NCI-H748 (cell line): Measurements from ENCODE around the gene RANBP2.

Source experiments
- DNase-seq: peaks from one replicate; lab custom pipeline; 2025; ENCODE audit not compliant: unreplicated experiment; lab: John Stamatoyannopoulos, UW

RANBP2 gene

GRCh38 chr2:108776475-108776874 is 57.2 kb downstream of the RANBP2 start:
- DNase-seq, result no peak

GRCh38 chr2:108778857-108779256 is 59.6 kb downstream of the RANBP2 start:
- DNase-seq, result no peak

DNA sequence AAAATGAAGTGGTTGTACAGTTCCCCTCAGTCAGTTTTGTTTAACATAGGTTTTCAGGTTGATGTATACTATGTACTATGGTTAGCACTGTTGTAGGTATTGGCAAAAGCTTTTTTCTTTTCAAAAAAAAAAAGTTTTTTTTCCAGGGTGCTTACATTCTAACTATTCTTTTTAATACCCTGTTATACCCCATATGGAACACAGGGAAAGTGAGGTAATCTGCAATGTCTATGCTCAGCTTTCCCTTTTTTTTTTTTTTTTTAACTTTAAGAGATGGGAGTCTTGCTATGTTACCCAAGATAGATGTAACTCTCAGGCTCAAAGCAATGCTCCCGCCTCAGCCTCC is 66.7 kb downstream of the RANBP2 start:
- no peak for DNase-seq

DNA sequence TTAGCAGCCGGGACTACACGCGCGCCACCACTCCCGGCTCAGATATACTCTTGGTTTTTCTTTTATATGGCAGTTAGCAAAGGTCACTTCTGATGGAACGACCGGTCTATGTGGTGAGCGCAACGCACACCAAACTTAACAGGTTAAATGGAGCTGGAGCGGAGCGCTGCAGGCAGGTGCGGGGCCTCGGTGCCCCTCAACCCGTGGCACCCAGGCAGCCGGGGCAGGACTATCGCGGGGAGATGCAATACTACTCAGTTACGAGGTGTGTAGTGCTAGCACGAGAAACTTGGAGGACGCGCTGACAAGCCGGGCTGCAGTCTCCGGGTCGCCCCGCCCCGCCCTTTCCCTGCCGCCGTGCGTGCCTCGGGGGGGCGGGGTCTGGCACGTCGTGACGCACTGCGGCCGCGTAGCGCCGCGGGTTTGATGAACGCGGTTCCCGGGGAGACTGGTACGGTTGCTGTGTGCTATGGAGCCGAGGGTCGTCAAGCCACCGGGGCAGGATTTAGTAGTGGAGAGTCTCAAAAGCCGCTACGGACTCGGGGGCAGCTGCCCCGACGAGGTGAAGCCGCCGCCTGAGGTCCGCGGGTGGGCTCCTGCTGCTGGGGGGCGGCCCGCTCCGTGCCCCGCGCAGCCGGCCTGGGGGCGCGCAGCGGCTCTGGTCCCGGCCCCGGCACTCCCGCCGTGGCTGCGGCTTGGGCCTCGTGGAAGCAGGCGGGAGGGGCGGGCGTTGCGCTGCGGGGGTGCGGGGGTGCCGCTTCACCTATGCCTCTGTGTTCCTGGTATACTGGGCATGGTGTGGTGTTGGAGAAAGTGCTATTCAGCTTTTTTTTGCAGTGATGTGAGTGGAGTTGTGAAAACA is 67.3 kb downstream of the RANBP2 start, which contains the start of gene CCDC138:
TSS of gene CCDC138 (plus strand) at position 418 of the 862 bp plus-strand sequence. CDS start at position 470, 52 bp downstream.
- DNase-seq, result peak; percentile 89

DNA sequence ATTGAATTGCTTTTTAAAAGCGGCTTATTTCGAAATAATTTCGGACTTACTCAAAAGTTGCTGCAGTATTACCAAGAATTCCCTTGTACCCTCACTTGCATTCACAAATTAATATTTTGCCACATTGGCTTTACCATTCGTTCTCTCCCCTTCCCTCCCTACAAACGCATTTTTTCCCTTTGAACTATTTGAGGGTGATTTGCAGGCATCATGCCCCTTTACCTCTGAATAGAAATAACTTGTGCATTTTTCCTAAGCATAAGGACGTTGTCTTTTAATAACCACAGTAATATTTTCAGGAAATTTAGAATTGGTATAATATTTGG is 67.9 kb downstream of the RANBP2 start:
- no peak for DNase-seq

DNA sequence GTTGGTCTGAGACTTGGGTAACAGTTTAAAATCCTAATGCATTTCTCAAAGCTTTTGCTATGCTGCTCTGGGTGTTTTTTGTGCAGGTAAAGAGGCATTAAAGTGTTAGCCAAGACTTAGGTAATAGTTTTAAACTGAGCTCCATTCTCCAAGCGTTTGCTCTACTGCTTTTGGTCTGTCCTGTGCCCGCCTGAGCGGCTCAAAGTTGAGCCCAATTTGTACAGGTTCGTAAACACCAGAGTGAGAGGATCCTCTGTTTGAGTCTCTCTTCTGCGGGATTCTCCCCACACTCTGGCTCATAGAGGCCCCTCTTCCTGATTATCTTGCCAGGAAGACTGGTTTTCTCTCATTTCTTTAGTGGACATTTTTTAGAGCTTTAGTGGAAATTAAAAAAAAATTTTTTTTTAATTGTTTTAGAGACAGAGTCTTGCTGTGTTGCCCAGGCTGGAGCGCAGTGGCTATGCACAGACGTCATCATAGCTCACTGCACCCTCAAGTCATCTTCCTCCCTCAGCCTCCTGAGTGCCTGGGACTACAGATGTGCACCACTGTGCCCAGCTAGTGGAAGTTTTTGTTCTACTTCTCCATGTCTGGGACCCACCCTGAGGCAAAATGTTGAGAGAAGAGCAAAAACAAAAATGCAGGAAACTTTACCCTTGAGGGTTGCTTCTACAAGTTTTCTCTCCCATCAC is 83.9 kb downstream of the RANBP2 start:
- DNase-seq, result no peak

DNA sequence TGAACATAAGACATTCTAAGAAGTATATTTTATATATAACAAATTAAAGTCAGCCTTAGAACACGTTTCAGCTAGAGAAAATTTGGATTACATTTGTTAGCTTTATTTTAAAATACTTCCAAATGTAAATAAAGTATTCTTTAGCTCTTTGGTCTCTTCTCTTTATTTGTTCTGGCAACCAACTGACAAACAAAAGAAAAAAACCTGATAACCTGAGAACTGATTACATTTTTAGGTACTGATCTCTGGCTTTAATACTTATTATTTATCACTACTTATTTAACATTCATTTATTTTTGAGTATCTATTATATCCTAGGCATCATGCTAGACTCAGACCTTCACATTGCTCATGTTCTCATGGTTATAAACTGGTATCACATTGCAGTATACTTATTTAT is 85.8 kb downstream of the RANBP2 start:
- no peak for DNase-seq

DNA sequence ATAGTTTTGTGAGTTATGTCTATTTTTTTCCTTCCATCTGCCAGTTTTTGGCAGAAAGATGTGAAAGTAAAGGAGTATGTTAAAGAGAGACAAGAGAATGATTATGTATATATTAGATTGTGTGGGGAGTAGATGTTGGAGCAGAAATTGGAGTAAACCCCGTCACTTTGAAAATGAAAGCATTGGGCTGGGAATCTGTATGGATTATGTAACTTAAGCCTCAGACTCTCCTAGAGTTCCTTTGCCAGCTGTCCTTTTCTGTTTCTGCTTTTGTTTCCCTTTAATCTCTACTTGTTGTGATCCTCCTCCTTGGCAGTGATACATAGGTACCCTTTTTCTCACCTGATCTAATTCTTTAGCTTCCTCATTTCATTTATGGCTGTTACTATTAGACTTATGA is 86.5 kb downstream of the RANBP2 start:
- DNase-seq, result no peak

- no peak for DNase-seq
Measured at GRCh38 chr2:108806371-108807113, 87.3 kb downstream of the RANBP2 start.

- DNase-seq, result no peak
Measured at GRCh38 chr2:108809936-108810335, 90.7 kb downstream of the RANBP2 start.

DNA sequence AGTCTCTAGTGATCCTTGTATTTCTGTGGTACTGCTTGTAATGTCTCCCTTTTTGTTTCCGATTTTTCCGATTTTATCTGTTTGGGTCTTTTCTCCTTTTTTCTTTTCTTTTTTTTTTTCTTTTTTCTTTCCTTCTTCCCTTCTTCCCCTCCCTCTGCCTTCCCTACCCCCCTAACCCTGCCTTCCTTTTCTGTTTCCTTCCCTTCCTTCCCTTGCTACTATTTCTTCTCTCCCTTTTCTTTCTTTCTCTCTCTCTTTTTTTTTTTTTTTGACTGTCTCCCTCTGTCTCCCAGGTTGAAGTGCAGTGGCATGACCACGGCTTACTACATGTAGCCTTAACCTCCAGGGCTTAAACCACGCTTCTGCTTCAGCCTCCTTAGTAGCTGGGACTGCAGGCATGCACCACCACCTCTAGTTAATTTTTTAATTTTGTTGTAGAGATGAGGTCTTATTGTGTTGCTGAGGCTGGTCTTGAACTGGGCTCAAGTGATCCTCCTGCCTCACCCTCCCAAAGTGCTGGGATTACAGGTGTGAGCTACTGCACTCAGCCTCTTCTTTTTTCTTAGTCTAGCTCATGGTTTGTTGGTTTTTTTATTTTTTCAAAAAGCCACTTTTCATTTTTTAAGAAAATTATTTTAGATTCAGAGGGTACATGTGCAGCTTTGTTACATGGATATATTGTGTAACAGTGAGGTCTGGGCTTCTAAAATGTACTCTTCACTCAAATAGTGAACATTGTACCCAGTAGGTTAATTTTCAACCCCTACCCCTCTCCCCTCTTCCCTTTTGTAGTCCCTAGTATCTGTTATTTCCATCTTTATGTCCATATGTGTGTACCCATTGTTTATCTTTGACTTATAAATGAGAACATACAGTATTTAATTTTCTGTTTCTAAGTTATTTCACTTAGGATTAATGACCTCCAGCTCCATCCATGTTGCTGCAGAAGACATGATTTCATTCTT is 92.0 kb downstream of the RANBP2 start:
- no peak for DNase-seq

DNA sequence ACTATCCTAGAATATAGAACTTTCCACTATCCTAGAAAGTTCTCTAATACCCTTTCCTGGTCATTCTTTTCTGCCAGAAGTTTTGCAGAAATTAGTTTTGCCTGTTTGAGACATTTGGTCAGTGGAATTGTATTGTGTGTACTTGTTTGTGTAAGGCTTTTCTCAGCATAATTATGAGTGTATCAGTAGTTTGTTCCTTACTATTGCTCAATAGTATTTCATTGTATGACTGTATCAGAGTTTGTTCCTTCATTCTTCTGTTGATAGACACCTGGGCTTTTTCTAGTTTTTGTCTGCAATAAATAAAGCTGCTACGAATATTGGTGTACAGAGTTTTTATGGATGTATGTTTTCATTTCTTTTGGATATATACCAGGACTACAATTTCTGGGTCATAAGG is 94.5 kb downstream of the RANBP2 start:
- no peak for DNase-seq

DNA sequence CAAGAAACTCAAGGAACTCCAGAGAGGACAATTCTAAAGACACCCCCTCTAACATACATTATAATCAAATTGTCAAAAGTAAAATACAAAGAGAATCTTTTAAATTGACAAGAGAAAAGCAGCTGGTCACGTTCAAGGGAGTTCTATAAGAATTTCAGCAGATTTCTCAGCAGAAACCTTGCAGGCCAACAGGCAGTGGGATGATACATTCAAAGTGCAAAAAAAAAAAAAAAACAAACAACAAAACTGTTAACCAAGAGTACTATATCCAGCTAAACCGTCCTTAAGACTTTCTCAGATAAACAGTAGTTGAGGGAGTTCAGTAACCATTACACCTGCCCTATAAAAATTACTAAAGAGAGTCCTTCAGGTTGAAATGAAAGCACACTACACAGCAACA is 101.2 kb downstream of the RANBP2 start:
- no peak for DNase-seq

GRCh38 chr2:108823286-108823685 is 104.0 kb downstream of the RANBP2 start:
- DNase-seq, result no peak

- no peak for DNase-seq
Measured at GRCh38 chr2:108824316-108825070, 105.2 kb downstream of the RANBP2 start.

- DNase-seq, result no peak
Measured at GRCh38 chr2:108825254-108825653, 106.0 kb downstream of the RANBP2 start.

GRCh38 chr2:108825736-108826135 is 106.5 kb downstream of the RANBP2 start:
- DNase-seq, result no peak

DNA sequence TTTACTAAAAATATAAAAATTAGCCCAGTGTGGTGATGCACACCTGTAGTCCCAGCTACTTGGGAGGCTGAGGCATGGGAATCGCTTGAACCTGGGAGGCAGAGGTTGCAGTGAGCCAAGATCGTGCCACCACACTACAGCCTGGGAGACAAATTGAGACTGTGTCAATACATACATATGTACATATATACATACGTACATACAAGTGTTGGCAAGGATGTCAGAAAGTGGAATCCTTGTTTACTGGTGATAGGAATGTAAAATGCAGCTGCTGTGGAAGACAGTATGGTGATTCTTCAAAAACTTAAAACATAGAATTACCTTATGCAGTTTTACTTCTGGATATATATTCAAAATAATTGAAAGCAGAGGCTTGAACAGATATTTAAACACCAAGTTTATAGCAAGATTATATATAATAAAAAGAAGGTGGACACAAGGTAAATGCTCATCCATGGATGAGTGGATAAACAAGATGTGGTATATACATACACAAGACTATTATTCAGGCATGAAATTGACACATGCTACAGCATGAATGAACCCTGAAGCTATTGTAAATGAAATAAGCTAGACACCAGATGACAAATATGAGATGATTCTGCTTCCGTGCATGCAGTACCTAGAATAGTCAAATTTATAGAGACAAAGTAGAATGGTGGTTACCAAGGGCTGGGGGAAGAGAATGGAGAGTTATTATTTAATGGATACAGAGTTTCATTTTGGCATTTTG is 110.5 kb downstream of the RANBP2 start:
- no peak for DNase-seq

DNA sequence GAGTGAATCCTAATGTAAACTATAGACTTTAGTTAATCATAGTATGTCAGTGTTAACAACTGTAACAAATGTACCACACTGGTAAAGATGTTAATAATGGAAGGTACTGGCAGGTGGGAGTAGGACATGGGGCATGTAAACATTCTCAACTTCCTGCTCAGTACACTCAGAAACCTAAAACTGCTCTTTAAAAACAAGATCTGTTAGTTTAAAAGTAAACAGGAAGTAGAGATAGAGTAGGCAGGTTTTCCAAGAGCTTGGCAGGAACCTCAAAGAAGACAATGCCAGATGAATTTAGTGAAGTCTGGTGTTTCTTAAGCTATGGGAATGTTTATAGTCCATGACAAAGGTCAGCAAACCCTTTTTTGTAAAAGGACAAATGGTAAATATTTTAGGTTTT is 113.9 kb downstream of the RANBP2 start:
- DNase-seq, result no peak
